MM.1S (cell line): ENCODE data around the gene SLC37A1.

Source experiments
- EZH2 ChIP-seq: fragments of 300-600 bp; sonication (generic); optimal IDR thresholded peaks from 2 replicates; pipeline ENCODE3; 2017; ENCODE audit warnings: low read depth, mild to moderate bottlenecking, antibody characterized with exemption, low read length, mixed read lengths
- EZH2phosphoT487 ChIP-seq: fragments of 300-600 bp; sonication (generic); IDR thresholded peaks from 2 replicates; pipeline ENCODE4 v1.6.1; 2018; ENCODE audit warnings: antibody characterized with exemption, low read length
- TF ChIP-seq, protein P1 (sequence below): fragments of 300-600 bp; sonication (generic); IDR thresholded peaks from 2 replicates; pipeline ENCODE4 v1.5.1; 2016; ENCODE audit warnings: antibody characterized with exemption, low read length, mixed read lengths

GRCh38 chr21:42607102-42607501, 93.5 kb downstream of the SLC37A1 start:
- TF ChIP-seq EZH2 (no peak), EZH2phosphoT487 (no peak)
- TF ChIP-seq, protein P1, sequence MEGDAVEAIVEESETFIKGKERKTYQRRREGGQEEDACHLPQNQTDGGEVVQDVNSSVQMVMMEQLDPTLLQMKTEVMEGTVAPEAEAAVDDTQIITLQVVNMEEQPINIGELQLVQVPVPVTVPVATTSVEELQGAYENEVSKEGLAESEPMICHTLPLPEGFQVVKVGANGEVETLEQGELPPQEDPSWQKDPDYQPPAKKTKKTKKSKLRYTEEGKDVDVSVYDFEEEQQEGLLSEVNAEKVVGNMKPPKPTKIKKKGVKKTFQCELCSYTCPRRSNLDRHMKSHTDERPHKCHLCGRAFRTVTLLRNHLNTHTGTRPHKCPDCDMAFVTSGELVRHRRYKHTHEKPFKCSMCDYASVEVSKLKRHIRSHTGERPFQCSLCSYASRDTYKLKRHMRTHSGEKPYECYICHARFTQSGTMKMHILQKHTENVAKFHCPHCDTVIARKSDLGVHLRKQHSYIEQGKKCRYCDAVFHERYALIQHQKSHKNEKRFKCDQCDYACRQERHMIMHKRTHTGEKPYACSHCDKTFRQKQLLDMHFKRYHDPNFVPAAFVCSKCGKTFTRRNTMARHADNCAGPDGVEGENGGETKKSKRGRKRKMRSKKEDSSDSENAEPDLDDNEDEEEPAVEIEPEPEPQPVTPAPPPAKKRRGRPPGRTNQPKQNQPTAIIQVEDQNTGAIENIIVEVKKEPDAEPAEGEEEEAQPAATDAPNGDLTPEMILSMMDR = no peak
